ENCODE measurements around the gene BMAL1.

DNA sequence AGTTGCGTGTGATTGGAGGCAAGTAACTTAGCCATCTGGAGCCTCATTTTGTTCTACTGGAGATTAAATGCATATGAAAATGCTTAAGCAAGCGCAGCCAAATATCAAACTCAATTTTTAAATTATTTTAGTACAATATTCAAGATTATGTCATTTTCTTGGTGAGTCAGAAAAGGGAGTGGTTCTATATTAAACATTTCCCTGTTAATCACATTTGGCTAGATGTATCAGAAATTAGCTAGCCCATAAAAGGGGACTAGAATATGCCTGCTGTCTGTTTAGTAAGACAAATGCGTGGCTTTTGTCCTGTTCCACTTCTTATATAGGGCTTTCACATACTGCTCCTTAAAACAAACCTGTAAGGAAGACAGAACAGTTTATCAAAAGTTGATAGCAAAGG, 35.0 kb upstream of the BMAL1 start:
- no peak for TF ChIP-seq POLR2A (IDR thresholded peaks at IDR 0.05)
- TF ChIP-seq, protein P1, sequence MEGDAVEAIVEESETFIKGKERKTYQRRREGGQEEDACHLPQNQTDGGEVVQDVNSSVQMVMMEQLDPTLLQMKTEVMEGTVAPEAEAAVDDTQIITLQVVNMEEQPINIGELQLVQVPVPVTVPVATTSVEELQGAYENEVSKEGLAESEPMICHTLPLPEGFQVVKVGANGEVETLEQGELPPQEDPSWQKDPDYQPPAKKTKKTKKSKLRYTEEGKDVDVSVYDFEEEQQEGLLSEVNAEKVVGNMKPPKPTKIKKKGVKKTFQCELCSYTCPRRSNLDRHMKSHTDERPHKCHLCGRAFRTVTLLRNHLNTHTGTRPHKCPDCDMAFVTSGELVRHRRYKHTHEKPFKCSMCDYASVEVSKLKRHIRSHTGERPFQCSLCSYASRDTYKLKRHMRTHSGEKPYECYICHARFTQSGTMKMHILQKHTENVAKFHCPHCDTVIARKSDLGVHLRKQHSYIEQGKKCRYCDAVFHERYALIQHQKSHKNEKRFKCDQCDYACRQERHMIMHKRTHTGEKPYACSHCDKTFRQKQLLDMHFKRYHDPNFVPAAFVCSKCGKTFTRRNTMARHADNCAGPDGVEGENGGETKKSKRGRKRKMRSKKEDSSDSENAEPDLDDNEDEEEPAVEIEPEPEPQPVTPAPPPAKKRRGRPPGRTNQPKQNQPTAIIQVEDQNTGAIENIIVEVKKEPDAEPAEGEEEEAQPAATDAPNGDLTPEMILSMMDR (IDR thresholded peaks at IDR 0.05), result no peak
- no peak for TF ChIP-seq EP300 (IDR thresholded peaks at IDR 0.05)
- no peak for TF ChIP-seq POLR2AphosphoS5 (IDR thresholded peaks at IDR 0.05)

Measured in sigmoid colon (tissue), 4 donors.